GM19438 (cell line): ENCODE data around the gene KERA.
"Not testable (repeated sequence)": the region's sequence is repeated elsewhere in the genome, so short reads cannot be mapped to it uniquely, and the experiment has no call there.

ENCODE experiments used
- ATAC-seq: cut with Tn5 transposase; IDR thresholded peaks from one replicate; pipeline ENCODE4 v1.9.1; 2021; ENCODE audit warnings: low read depth; ENCODE audit not compliant: unreplicated experiment

Gene KERA, protein sequence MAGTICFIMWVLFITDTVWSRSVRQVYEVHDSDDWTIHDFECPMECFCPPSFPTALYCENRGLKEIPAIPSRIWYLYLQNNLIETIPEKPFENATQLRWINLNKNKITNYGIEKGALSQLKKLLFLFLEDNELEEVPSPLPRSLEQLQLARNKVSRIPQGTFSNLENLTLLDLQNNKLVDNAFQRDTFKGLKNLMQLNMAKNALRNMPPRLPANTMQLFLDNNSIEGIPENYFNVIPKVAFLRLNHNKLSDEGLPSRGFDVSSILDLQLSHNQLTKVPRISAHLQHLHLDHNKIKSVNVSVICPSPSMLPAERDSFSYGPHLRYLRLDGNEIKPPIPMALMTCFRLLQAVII

DNA sequence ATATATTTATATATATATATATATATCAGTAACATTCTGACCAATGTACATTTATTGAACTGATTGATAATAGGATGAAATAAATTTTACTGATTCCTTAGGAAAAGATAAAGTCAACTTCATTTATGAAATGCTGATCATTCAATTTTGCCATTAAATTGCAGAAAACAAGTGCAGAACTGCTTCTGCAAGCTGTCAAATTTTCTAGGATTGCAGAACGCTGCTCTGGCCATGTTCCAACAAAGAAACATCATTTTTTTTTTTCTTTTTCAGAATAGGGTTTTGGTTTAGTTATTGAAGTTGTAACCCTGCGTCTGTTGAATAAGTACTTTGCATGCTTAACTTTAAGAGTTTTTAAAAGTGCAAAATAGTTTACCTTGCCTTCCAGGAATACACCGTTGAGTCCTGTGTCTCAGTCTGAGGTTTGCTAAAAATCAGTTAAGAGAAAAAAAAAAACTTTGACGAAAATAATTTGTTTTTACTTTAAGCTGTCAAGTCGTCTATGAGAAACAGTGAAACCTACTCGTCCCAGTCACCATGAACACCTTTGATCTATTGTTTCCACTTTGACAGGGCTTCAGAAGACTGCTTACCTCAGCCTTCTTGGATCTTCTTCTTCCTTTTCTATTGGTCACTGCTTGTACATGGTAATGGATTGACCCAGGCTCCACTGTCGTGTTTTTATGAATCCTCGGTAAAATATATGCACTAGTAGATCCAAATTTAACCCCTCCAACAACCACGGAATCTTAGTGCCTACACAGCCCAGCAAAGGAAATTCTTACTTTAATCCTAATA lies at the start of gene KERA:
Gene KERA, minus strand, starts transcription at position 657 of the 798 bp plus-strand sequence. CDS start 1,743 bp downstream, outside the sequence.
- no peak for ATAC-seq

DNA sequence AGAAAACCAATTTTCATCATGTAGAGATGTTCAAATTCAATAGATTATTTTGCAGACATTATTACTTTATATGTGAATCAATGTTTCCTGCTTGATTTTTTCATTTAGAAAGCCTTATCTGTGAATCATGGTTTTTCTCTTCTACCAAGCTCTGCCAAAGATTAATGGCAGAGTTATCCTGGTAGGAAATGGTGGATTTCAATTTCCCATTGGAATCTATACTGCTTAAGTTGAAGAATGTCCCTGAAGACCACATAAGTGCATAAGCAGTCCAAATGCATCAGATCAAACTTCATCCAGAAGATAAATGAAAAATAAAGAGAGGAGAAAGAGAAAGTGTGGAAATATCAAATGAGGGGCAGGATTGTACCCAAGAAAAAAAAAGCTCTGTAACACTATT lies 48.5 kb upstream of the KERA start:
- ATAC-seq: no peak

DNA sequence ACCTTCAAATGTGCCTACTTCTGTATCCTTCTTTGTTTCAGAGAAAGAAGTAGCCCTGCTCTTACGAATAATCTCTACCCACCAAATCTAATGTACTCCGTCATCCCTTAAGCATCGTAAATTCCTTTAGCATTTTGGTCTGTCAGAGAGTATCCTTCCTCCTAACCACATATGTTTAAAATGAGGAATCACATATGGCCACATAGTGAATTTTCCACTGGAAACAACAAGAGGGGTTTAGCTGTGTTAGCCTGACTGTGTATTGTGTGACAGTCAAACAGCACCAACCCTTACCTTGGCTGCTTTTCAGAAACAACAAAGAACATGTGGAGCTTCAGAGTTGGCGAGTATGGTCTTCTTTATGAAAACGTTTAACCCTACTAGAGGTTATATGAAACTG lies 48.0 kb upstream of the KERA start:
- no peak for ATAC-seq

DNA sequence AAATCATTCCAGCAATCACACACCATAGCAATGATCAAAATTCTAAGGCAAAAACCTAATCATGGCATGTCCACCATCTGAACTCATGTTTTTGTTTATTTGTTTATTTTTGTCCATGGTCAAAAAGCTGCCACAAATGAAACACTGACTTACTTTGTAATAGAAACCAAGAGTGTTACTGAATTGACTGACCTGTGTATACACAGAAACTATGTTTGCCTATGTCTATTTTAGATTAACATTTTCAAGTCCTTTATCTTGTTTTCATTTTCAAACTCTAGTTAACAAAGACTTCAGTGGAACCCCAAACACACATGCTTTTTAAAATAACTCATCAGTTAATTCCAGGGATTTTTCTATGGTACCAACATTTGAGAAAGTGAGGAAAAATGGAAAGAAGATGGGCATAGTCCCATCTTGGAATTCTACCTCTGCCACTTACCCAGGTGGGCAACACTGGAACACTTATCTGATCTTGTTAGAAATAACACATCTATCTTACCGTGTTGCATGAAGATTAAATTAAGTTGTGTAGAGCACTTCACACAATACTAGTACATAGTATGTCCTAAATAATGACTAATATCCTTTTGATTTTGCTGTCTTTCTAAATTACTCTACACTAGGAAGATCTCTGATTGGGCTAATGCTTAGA lies 47.1 kb upstream of the KERA start:
- ATAC-seq: peak; percentile 52

DNA sequence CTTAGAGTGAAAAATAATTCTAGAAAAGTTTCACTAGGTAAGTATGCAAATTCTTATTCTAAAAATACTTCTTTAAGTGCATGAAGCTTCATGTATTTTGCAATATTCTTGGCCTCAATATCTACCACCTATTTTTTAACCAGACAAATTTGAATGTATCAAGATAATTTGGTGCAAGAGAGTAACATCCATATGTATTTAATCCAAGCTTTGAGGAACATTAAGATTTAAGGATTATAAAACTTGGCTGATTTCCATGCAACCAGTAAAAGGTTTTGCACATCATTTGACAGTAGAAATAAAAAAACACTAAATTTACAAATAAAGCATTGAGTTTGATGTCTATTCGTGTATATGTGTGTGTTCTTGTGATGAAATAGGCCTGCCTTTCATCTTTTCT lies 45.8 kb upstream of the KERA start:
- ATAC-seq: no peak

DNA sequence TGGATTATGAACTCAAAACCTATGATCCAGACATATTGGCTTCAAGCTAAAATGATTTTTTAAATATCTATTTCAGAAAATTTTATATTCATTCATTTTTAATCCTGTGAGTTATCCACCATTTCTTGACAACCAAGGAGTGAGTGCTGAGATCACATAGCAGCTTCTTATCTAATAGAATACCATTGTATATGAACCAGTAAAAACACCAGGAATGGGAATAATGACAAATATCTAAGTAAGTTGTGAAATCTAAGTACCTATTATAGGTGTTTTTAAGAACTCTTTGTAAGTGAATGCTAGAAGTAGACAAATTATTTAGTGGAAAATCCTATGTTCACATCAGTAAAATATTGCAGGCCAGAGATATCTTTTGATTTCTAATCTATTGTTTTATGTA lies 45.3 kb upstream of the KERA start:
- ATAC-seq: no peak

DNA sequence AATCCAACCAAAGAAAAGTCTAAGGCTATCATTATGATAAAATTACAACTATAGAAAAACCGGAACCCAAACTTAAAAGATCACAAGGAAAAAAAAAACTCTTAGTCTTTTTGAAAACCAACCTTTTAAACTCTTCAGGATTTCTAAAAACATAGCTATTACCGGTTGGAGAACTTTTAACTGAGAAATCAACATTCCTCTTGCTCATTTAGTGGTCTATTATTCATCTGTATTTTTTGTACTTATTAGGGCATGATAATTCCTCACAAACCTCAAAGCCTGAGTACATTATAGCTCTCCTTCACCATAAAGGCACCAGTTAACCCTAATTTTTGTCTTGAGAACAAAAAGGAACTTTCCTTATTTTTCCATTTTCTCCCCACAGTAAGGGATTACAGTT lies 43.1 kb upstream of the KERA start:
- no peak for ATAC-seq

DNA sequence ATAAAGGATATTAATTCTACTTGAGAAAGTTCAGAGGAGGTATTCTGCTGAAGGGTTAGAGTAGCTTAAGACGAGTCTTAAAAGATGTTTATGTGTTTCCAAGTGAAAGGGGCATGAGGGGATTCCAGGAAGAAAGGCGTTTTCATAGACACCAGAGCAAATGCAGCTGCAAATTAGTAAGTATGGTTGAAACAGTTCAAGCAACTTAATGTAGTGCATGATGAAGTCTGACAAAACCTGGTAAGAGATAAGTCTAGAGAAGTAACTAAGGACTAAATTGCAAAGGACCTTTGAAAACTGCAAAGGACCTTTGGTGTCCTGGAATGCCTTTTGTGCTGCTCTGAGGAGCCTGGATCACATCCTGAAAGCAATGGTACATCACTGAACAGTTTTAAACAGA lies 42.0 kb upstream of the KERA start:
- no peak for ATAC-seq

DNA sequence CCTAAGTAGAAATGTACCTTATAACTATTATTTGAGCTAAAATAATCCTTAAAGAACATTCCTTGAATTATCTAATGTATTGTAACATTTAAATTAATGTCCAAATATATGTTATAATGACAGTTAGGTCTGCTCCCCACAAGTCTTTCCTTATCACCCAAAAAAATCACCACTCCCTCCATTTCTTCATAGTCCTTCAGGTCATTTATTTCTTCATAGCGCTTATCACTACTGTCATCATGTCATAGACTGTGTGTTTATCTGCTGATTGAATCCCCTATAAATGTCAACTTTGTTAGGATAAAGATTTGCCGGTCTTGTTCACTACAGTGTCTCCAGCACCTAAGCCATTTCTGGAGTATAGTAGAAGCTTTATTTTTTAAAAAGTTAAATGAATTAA lies 41.5 kb upstream of the KERA start:
- no peak for ATAC-seq

DNA sequence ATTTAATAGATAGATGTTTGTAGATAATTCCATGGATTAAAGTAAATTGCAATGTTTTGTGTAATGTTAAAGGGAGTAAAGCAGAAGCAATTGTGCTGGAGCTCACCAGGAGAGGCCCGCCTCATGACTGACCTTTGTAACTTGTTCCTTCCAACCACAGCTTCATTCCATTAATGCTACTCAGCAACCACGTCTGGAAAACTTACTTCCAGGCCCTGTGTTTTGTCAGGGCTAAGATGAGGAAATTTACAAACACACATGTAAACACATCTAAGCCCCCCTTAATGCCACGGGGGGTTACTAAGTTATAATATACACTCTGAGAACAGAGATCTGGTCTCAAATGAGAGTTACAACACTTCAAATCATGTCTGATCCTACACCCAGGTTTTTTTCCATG lies 41.1 kb upstream of the KERA start:
- ATAC-seq: no peak

DNA sequence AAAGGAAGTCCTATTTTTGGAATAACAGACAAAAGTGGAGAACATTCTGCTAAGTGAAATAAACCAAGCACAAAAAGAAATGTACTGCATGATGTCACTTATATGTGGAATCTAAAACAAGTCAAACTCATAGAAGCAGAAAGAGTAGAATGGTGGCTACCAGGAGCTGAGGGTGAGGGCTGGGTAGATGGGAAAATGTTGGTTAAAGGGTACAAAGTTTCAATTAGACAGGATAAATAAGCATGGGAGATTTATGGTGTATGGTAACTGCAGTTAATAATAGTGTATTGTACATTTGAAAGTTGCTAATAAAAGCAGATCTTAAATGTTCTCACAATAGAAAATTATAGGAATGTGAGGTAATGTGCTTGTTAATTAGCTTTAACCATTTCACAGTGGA lies 40.6 kb upstream of the KERA start:
- no peak for ATAC-seq

DNA sequence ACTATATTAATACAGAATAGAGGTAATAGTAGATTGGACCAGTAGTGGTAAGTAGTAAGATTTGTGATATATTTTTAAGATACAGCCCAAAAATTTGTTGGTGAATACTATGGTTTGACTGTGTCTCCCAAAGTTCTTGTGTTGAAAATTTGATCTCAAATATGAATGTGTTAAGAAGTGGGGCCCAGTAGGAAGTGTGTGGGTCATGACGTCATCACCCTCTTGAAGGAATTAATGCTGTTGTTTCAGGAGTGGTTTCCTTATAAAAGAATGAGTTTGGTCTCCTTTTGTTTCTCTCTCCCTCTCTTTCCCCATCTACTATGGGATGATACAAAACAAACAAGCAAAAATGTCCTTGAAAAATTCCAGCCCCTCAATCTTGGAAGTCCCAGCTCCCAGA lies 37.1 kb upstream of the KERA start:
- no peak for ATAC-seq

DNA sequence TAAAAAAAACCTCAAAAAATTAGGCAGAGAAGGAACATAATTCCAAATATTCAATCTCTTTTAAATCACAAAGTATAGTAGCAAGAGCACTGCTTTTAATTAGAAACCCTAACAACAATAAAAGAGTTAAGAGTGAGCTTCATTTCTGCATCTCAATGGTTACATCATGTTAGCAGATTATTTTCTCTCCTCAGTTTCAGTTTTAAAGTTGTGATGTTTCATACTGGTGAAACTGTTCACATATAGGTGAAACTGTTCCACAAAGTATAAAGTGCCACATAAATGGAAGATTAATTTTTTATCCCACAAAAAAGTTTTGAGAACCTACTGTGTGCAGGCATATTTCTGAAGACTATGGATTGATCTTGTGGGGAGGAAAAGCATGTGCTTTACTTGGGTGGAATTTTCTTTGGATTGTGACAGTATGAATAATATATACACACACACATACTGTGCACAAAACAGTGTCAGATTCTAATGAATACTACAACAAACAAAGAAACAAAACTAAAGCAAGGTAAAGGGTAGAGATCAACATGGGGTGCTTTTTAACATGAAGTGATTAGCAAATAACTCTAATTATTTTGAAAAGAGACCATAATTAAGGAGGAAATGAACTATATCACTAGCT lies 36.3 kb upstream of the KERA start:
- no peak for ATAC-seq

DNA sequence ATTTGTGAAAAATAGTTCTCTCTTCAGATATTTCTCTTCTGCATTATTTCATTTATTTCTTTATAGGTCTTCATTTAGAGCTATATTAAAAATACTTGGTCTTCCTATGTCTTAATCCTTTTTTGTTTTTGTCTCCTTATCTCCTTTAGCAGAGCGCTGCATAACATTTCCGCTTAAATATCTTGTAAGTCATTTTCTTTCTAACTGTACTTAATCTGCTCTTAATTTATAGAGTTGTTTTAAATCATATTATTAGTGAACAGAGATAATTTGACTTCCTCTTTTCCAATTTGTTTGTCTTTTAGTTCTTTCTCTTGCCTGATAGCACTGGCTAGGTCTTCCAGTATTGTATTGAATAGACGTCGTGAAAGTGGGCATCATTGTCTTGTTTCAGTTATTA lies 35.5 kb upstream of the KERA start:
- no peak for ATAC-seq

DNA sequence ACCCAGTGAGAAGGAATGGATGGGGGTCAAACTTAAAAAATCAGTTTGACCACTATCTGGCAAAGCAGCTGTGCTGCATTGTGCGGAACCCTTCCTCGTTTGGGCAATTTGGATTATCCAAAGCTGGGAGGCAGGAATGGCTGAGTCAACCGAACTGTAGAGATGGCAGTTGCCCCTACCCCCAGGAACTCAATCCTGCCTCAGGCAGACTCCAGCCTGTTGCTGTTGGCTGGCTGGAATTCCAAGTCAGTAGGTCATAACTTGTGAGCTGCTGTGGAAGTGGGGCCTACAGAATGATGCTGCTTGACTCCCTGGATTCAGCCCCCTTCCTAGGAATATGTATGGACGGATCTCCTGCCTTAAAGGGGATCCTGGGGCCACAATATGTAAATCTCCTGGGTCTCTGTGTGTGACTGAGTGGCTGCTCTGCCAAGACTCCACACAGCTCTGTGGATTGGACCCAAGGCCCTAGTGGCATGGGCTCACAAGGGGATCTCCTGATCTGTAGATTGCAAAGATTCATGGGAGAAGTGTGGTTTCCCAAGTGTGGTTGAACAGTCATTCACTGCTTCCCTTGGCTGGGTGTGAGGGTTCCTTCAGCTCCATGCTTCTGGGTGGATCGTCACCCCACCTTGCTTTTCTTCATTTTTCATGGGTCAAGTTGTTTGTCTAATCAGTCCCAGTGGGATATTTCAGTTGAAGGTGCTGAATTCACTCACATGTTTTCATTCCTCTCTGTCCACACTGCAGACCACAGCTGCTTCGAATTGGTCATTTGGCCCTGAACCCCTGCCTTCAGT lies 34.3 kb upstream of the KERA start:
- no peak for ATAC-seq

DNA sequence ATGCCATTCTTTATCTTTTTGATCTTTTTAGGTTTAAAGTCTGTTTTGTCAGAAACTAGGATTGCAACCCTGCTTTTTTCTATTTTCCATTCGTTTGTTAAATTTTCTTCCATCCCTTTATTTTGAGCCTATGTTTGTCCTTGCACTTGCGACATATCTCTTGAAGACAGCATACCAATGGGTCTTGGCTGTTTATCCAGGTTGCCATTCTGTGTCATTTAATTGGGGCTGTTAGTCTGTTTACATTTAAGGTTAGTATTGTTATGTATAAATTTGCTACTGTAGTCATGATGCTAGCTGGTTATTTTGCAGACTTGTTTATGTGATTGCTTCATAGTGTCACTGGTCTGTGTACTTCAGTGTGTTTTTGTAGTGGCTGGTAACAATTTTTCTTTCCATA lies 32.1 kb upstream of the KERA start:
- ATAC-seq: not testable (repeated sequence)

DNA sequence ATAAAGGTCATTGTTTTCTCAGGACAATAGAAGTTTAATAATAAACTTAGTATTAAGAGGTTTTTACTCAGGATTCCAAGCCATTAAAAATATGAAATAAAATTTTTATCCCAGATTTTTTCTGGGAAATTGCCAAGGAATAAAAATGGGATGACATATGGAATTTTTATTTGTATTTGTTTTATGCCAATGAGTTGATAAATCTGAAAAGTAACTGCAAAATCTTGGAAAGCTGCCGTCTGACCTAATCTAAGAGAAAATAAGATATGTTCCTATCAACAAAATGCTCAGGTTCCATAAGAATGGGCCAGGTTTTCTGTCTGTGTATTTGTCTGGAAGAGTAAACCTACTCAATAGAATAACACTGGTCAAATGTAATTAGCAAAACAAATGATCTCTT lies 22.2 kb upstream of the KERA start:
- no peak for ATAC-seq

DNA sequence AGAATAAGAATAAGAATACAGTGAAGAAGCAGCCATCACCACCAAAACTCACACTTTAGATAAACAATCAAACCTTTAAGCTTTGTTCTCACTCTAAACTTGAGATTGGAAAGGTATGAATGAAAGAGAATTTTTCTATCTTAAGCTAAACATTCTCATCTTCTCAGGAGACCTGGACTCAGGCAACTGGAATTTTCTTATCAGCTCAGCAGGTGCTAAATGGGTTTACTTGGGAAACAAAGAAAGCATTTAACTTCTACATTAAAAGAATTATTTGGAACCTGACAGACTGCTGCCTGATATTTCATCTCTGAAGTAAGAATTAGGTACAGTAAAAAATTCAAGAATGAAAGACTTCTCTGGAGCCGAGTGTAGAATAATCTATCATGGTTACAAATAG lies 20.7 kb upstream of the KERA start:
- no peak for ATAC-seq

DNA sequence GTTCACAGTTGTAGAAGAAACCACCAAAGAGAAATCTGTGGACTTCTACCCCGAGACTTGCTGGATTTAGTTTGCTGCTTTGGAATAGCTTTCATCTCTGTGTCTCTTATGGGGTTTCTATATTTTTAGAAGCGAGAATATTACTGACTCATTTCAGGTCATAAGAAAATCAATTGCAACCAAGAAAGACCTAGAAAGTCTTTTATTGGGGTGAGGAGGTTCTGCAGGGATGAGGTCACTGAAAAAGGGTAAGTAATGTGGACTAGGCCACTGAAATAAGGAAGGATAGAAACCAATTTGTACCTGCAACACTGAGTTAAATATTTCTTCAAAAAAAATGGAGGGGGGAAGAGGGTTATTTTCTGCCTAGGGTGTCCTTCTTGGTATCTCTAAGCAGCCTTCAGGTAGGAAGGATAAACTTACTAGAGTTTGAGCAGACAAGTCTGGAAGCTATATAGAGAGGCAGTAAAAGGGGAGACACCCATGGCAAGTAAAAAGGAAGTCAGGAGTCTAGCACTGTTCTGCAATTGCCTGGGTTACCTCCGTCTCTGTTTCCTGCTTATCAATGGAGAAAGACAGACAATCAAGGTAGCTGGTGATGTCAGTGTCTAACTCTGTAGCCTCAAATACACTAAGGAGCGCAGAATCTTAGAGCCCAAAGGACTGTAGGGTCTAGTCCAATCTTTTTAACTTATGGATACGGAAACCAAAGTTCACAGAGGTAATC lies 19.6 kb upstream of the KERA start:
- ATAC-seq: no peak

DNA sequence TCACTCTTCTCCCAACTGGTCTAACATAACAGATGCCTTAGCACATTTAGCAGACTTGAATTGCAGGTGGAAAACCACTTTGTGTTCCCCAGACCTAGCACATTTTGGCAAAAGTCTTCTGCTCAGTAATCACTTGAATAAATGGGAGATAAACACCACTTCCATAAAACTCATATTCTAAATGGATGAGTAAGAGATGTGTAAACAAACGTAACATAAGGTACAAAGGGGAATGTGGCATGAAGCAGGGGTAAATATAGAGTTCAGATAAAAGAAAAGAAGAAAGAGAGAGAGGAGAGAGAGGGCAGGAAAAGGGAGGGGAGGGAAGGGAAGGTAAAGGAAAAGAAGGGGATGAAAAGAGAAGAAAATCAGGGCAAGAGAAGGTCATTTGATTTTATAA lies 17.0 kb upstream of the KERA start:
- no peak for ATAC-seq
